Activated B cell treated with CpG ODN at 0.5 μM for 24 hours (primary cell): ENCODE data around the gene TRIM42. TPM values are rescaled to one million over a fixed set of nuclear protein-coding genes. Genes with fewer than 3 reads are reported as not detected.

Experiments used
- ATAC-seq: fragments of 200-7000 bp; cut with Tn5 transposase; one replicate; pipeline ENCODE4 v1.10.0; 2021; ENCODE audit warnings: low read depth, mild to moderate bottlenecking, moderate library complexity
- CTCF ChIA-PET: fragments of 350-600 bp; sonication (Branson Sonifier 250); formaldehyde crosslinking; loops from one replicate; lab custom pipeline; 2021; ENCODE audit warnings: antibody characterized with exemption; lab: Charles Lee
- POLR2A ChIA-PET: fragments of 350-600 bp; sonication (Branson Sonifier 250); formaldehyde crosslinking; loops from one replicate; lab custom pipeline; 2021; ENCODE audit warnings: antibody characterized with exemption; lab: Charles Lee
- DNase-seq: peaks from one replicate; pipeline ENCODE4 v3.0.0; 2022
- H3K27ac Mint-ChIP-seq: one replicate; pipeline ENCODE4 v1.8.0; 2020; ENCODE audit warnings: mixed read lengths
- H3K27me3 Mint-ChIP-seq: one replicate; pipeline ENCODE4 v1.8.0; 2021; ENCODE audit warnings: mixed read lengths
- H3K36me3 Mint-ChIP-seq: one replicate; pipeline ENCODE4 v1.8.0; 2021; ENCODE audit warnings: low read depth, mixed read lengths
- H3K4me1 Mint-ChIP-seq: one replicate; pipeline ENCODE4 v1.8.0; 2021; ENCODE audit warnings: mixed read lengths
- H3K4me3 Mint-ChIP-seq: one replicate; pipeline ENCODE4 v1.8.0; 2020; ENCODE audit warnings: mild to moderate bottlenecking, mixed read lengths
- H3K9me3 Mint-ChIP-seq: one replicate; pipeline ENCODE4 v1.8.0; 2020; ENCODE audit warnings: mixed read lengths
- CTCF ChIP-seq: fragments of 200-600 bp; IDR thresholded peaks from one replicate; pipeline ENCODE4 v1.8.0; 2022; ENCODE audit warnings: antibody characterized with exemption, mild to moderate bottlenecking
- intact Hi-C: fragments of 100-400 bp; cut with micrococcal nuclease; formaldehyde crosslinking; loops from one replicate; pipeline ENCODE4 v1.15.1; 2024
- total RNA-seq: library from RNA; stranded (reverse); gene quantifications from 2 replicates; pipeline ENCODE4 v1.2.3, GENCODE V29; 2022

The TRIM42 gene
- total RNA-seq, 1 donor from 2014 or later = not detected

GRCh38 chr3:140708815-140709214, 31.0 kb downstream of the TRIM42 start:
- TF ChIP-seq CTCF = no peak
- Mint-ChIP-seq H3K9me3 (peaks cover 2% of the 10 kb centered on the region), H3K27me3 (no peaks in the 10 kb centered on the region), H3K36me3 (no peaks in the 10 kb centered on the region), H3K4me3 (no peak overlapping the region), H3K4me1 (no peaks in the 10 kb centered on the region), H3K27ac (no peak overlapping the region)
- ChIA-PET POLR2A (no interaction called here), CTCF (no interaction called here)
- DNase-seq (no peak), ATAC-seq (no peak)
- intact Hi-C loops = no loop called here

DNA sequence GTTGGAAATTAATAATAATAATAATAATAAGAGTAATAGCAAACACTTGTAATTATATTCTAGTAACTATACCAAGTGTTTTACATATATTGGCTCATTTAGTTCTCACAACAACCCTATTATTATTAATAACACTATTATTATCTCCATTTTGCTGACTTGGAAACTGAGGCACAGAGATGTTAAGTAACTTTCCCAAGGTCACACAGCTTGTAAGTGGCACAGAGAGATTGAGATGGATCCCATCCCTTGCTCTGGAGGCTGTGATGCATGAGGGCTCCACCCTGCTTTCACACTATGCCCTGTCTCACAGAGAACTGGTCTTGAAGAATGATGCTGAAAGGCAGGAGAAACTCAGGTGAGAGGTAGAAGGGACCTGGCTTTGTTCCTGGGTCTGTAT, 31.9 kb downstream of the TRIM42 start:
- no peak for TF ChIP-seq CTCF
- no peaks in the 10 kb centered on the region for H3K36me3 Mint-ChIP-seq
- DNase-seq (no peak), ATAC-seq (no peak)
- no peak overlapping the region for H3K4me3 Mint-ChIP-seq
- ChIA-PET POLR2A (no interaction called here), CTCF (no interaction called here)
- H3K27me3 Mint-ChIP-seq = no peaks in the 10 kb centered on the region
- H3K9me3 Mint-ChIP-seq = peaks cover 2% of the 10 kb centered on the region
- intact Hi-C loops = no loop called here
- no peaks in the 10 kb centered on the region for H3K4me1 Mint-ChIP-seq
- H3K27ac Mint-ChIP-seq = no peak overlapping the region

DNA sequence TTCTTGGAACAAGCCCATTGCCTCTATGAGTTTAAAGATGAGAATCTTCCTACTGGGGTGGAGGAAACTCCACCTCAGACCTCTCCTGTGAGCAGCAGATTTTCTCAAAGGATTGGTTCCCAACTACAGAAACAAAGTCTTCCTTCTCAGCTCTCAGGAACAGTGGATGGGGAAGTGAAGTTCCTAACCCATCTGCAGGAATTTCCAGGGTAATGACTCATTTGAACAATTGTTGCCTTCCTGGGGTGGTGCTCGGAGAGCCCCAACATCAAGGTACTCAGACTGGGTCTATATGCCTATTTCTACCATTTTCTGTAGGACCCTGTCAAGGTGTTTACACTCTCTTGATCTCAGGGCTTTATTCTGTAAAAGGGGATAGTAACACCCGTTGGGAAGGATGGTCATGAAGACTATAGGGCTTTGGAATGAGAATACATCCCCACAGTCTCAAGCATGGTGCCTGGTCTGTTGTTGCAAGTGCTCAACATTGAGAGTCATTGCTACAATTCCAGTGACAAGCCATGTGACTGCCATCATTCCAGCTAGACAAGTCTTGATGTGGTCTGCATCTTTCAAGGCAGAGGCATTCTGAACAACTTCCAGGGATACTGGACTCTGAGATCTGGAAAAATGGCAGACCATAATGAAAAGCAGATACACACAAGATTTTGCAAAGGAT, 33.0 kb downstream of the TRIM42 start:
- no peaks in the 10 kb centered on the region for H3K4me1 Mint-ChIP-seq
- intact Hi-C loops = no loop called here
- H3K9me3 Mint-ChIP-seq = peaks cover under 1% of the 10 kb centered on the region
- CTCF ChIA-PET = no interaction called here
- H3K27me3 Mint-ChIP-seq = no peaks in the 10 kb centered on the region
- no peaks in the 10 kb centered on the region for H3K36me3 Mint-ChIP-seq
- no peak overlapping the region for H3K27ac Mint-ChIP-seq
- TF ChIP-seq CTCF = no peak
- DNase-seq (no peak), ATAC-seq (no peak)
- POLR2A ChIA-PET = no interaction called here
- H3K4me3 Mint-ChIP-seq = no peak overlapping the region

DNA sequence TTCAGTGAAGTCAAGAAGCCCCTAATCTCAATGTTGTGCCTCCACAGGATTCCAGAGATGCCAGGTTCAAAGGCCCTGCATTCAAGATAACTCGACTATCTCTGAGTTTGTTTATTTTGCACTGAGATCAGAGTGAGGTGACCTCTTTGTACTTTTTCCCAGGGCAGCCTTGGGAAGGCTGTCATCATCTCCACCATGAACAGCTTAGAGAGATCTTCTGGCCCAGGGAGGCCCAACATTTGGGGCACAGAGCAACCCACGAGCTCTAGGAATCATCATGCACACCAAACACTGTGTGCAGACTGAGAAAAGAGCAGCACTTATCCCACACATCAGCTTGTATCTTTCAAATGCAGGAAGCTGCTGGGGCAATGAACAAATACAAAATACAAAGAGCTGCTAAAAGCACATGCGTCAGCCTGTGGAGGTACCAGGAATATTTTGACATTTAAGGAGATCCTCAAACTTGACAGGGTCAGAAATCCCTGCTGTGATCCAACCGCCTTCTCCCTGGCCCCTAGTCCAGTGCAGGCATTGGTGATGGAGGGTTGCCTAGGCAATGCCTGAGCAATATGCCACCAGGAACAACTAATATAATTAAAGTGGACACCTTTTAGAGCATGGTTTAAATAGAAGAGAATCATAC, 33.6 kb downstream of the TRIM42 start:
- H3K27ac Mint-ChIP-seq = no peak overlapping the region
- no peak overlapping the region for H3K4me3 Mint-ChIP-seq
- no peaks in the 10 kb centered on the region for H3K9me3 Mint-ChIP-seq
- intact Hi-C loops = no loop called here
- peaks cover 2% of the 10 kb centered on the region for H3K4me1 Mint-ChIP-seq
- ATAC-seq (no peak), DNase-seq (no peak)
- ChIA-PET CTCF (no interaction called here), POLR2A (no interaction called here)
- H3K27me3 Mint-ChIP-seq = no peaks in the 10 kb centered on the region
- TF ChIP-seq CTCF = no peak
- no peaks in the 10 kb centered on the region for H3K36me3 Mint-ChIP-seq

DNA sequence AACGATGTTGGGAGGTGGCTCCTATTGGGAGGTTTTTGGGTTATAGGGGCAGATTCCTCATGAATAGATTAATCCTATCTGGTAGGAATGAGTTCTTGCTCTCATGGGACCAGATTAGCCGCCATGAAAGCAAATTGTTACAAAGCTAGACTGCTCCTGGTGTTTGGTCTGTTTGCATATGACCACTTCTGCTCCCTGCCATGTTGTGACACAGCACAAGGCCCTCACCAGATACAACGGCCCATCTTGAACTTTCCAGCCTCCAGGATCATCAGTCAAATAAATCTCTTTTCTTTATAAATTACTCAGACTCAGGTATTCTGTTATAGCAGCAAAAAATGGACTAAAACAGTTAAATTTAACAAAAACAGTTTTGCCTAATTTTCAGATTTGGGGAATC, 34.4 kb downstream of the TRIM42 start:
- H3K9me3 Mint-ChIP-seq = no peaks in the 10 kb centered on the region
- ATAC-seq (no peak), DNase-seq (no peak)
- no peak overlapping the region for H3K27ac Mint-ChIP-seq
- H3K36me3 Mint-ChIP-seq = no peaks in the 10 kb centered on the region
- TF ChIP-seq CTCF = no peak
- no peaks in the 10 kb centered on the region for H3K27me3 Mint-ChIP-seq
- H3K4me1 Mint-ChIP-seq = peaks cover 2% of the 10 kb centered on the region
- intact Hi-C loops = no loop called here
- ChIA-PET POLR2A (no interaction called here), CTCF (no interaction called here)
- no peak overlapping the region for H3K4me3 Mint-ChIP-seq
